HepG2 (cell line): ENCODE data around the gene MSANTD2. TPM values are rescaled to one million over a fixed set of nuclear protein-coding genes. Genes with fewer than 3 reads are reported as not detected.

Experiments used
- ATAC-seq: fragments of 200-7000 bp; cut with Tn5 transposase; 3 replicates; pipeline ENCODE4 v1.9.1; 2020; ENCODE audit warnings: mild to moderate bottlenecking, moderate library complexity
- BruUV-seq: library from RNA; stranded (reverse); fragments of 400-500 nt; replicated peaks from 2 replicates; lab custom pipeline; 2021; lab: Mats Ljungman, UMichigan
- CTCF ChIA-PET: fragments of 300-600 bp; formaldehyde crosslinking; extraction: SDS; loops from one replicate; lab custom pipeline; 2021; ENCODE audit warnings: low total read pairs, inconsistent platforms, low intra/inter-chr PET ratio; lab: Yijun Ruan, JAX
- POLR2A ChIA-PET: fragments of 350-600 bp; sonication (Branson Sonifier 250); formaldehyde crosslinking; loops from one replicate; lab custom pipeline; 2020; ENCODE audit warnings: antibody characterized with exemption, inconsistent platforms; lab: Yijun Ruan, JAX
- DNase-seq: peaks from one replicate; pipeline ENCODE4 v3.0.0-alpha.2; 2015; ENCODE audit warnings: low spot score
- FAIRE-seq: peaks from 3 replicates; lab custom pipeline; 2011; peaks lifted over from hg19 to GRCh38; lab: Jason Lieb, UNC
- H2AFZ ChIP-seq: one replicate; pipeline ENCODE4 v1.6.1; 2011; ENCODE audit warnings: low read length, inconsistent platforms
- H3K27ac ChIP-seq: fragments of 300-600 bp; 3 replicates; pipeline ENCODE4 v1.8.0; 2011; ENCODE audit warnings: mixed run types, mild to moderate bottlenecking, mixed read lengths, low read length, inconsistent platforms; ENCODE audit not compliant: insufficient read depth; ENCODE audit errors: extremely low read length
- H3K27me3 ChIP-seq, 2 experiments: fragments of 200-600 bp in 1 of 2; 2 replicates in 1 of 2; 3 replicates in 1 of 2; pipeline versions ENCODE4 v1.6.0 to v1.8.0; 2011; ENCODE audit warnings: low read length in 2 of 2, mild to moderate bottlenecking in 2 of 2, moderate library complexity in 2 of 2, inconsistent platforms in 1 of 2; ENCODE audit not compliant: insufficient read depth in 2 of 2, control insufficient read depth in 1 of 2
- H3K36me3 ChIP-seq, 2 experiments: fragments of 200-600 bp in 1 of 2; replicated peaks in 1 of 2; 2 replicates in 1 of 2; 3 replicates in 1 of 2; pipeline versions ENCODE4 v1.5.1 to v1.8.0; 2011; ENCODE audit warnings: low read length in 2 of 2, inconsistent platforms in 1 of 2; ENCODE audit not compliant: insufficient read depth in 2 of 2, control insufficient read depth in 1 of 2
- H3K4me1 ChIP-seq: 2 replicates; pipeline ENCODE4 v1.5.1; 2012; ENCODE audit warnings: low read length, inconsistent platforms; ENCODE audit not compliant: insufficient read depth
- H3K4me2 ChIP-seq: 2 replicates; pipeline ENCODE4 v1.6.0; 2011; ENCODE audit warnings: low read depth, low read length, inconsistent platforms
- H3K4me3 ChIP-seq, 3 experiments: fragments of 200-600 bp in 1 of 3; sonication (generic), shearing (Covaris generic) in 1 of 3; replicated peaks in 1 of 3; 2 replicates each; pipeline ENCODE4 v1.5.1; 2011 to 2016; ENCODE audit warnings: low read length in 3 of 3, inconsistent platforms in 2 of 3, low read depth in 2 of 3, mild to moderate bottlenecking in 2 of 3, control low read depth in 1 of 3, mixed read lengths in 1 of 3; ENCODE audit not compliant: insufficient read depth in 1 of 3
- H3K79me2 ChIP-seq: one replicate; pipeline ENCODE4 v1.6.1; 2011; ENCODE audit warnings: low read length, inconsistent platforms; ENCODE audit not compliant: insufficient read depth
- H3K9ac ChIP-seq: 2 replicates; pipeline ENCODE4 v1.6.0; 2011; ENCODE audit warnings: mild to moderate bottlenecking, low read depth, low read length, inconsistent platforms; ENCODE audit not compliant: insufficient read depth
- H3K9me3 ChIP-seq: 2 replicates; pipeline ENCODE4 v1.5.1; 2012; ENCODE audit warnings: mild to moderate bottlenecking, low read length
- H4K20me1 ChIP-seq: 2 replicates; pipeline ENCODE4 v1.6.0; 2011; ENCODE audit warnings: inconsistent platforms, mild to moderate bottlenecking, low read length, moderate library complexity; ENCODE audit not compliant: insufficient read depth
- BHLHE40 ChIP-seq: IDR thresholded peaks from 2 replicates; pipeline ENCODE4 v1.6.1; 2011; ENCODE audit warnings: low read length, improper control_type of control experiment
- KMT2A ChIP-seq: sonication (generic); formaldehyde crosslinking; IDR thresholded peaks from 2 replicates; pipeline ENCODE4 v1.4.0; 2020; ENCODE audit warnings: missing genetic modification reagents
- LCORL ChIP-seq, 2 experiments: fragments of 450-650 bp in 1 of 2; sonication (generic) in 1 of 2; formaldehyde crosslinking in 1 of 2; IDR thresholded peaks; 2 replicates each; pipeline versions ENCODE4 v1.5.0 to v1.6.1; 2017 to 2020; ENCODE audit warnings: antibody characterized with exemption in 1 of 2, missing genetic modification reagents in 1 of 2
- PHB2 ChIP-seq: fragments of 450-650 bp; IDR thresholded peaks from 2 replicates; pipeline ENCODE4 v1.6.1; 2018; ENCODE audit not compliant: partially characterized antibody
- SAFB2 ChIP-seq: sonication (generic); formaldehyde crosslinking; IDR thresholded peaks from 2 replicates; pipeline ENCODE4 v1.5.1; 2020; ENCODE audit warnings: missing genetic modification reagents, low read depth, mild to moderate bottlenecking, borderline replicate concordance
- ZNF362 ChIP-seq: sonication (generic); formaldehyde crosslinking; IDR thresholded peaks from 2 replicates; pipeline ENCODE4 v1.4.0; 2020; ENCODE audit warnings: missing genetic modification reagents, mild to moderate bottlenecking, borderline replicate concordance
- ZNF407 ChIP-seq: sonication (generic); formaldehyde crosslinking; IDR thresholded peaks from one replicate; pipeline ENCODE4 v1.5.1; 2020; ENCODE audit warnings: mild to moderate bottlenecking, missing genetic modification reagents; ENCODE audit errors: not compliant biosample characterization
- ZNF567 ChIP-seq: sonication (generic); formaldehyde crosslinking; IDR thresholded peaks from 2 replicates; pipeline ENCODE4 v1.8.1; 2023; ENCODE audit warnings: mild to moderate bottlenecking, missing genetic modification reagents, borderline replicate concordance
- WGBS: methylation state at CpG from one replicate; pipeline ENCODE4 v1.1.6; 2017; ENCODE audit warnings: low lambda C conversion rate; 5-methylcytosine and 5-hydroxymethylcytosine counted together
- in situ Hi-C: cut with HindIII; loops from 2 replicates; pipeline ENCODE4 v1.10.0; 2017; ENCODE audit warnings: low pct_unique_long_range_greater_than_20kb; ENCODE audit not compliant: extremely low pct_ligation_motif_present
- intact Hi-C: fragments of 100-400 bp; cut with micrococcal nuclease; formaldehyde crosslinking; loops from one replicate; pipeline ENCODE4 v1.10.0; 2022; ENCODE audit not compliant: unreplicated experiment
- polyA plus RNA-seq, 8 experiments: library from polyadenylated mRNA; depleted of rRNA in 3 of 8; stranded (reverse) in 7 of 8; unstranded in 1 of 8; fragments of >200 nt; fragmentation: Illumina TruSeq in 4 of 8; extraction: Trizol in 4 of 8; gene quantifications; 2 replicates each; pipeline versions ENCODE4 v1.2.1 to v1.2.3, GENCODE V29; 2011 to 2016; ENCODE audit warnings: low read depth in 4 of 8, missing spikeins in 1 of 8, mixed read lengths in 1 of 8; ENCODE audit not compliant: insufficient read depth in 1 of 8
- total RNA-seq, 5 experiments: library from RNA; depleted of rRNA; stranded (reverse); fragments of >200 nt; fragmentation: Illumina TruSeq; extraction: Trizol; gene quantifications; 2 replicates each; pipeline ENCODE4 v1.2.3, GENCODE V29; 2016; ENCODE audit warnings: low read depth in 1 of 5
- TF ChIP-seq, protein P1 (sequence below): fragments of 450-650 bp; IDR thresholded peaks from 2 replicates; pipeline ENCODE4 v1.6.1; 2017
- TF ChIP-seq, protein P2 (sequence below): sonication (generic); formaldehyde crosslinking; IDR thresholded peaks from 2 replicates; pipeline ENCODE4 v1.4.0; 2020; ENCODE audit warnings: mild to moderate bottlenecking, missing genetic modification reagents

MSANTD2 gene
- total and polyA plus RNA-seq, 2 of the 13 experiments (the other 11 are each of a cell fraction or from before 2014, with no cell fraction given): 8.7 to 10.1 TPM

GRCh38 chr11:124749912-124750311, 50.3 kb downstream of the MSANTD2 start:
- CTCF ChIA-PET: no interaction called here
- POLR2A ChIA-PET: interaction anchor here (1.0 kb wide), 1 partner anchor 9 kb away, joined by 4 read pairs; no protein-coding TSS in a partner anchor
- TF ChIP-seq ZNF362 (no peak), PHB2 (no peak), LCORL (IDR thresholded peaks at IDR 0.05) (no peak), LCORL (CRISPR knock-in tag; IDR thresholded peaks at IDR 0.05) (no peak), ZNF567 (CRISPR knock-in tag) (no peak), KMT2A (CRISPR knock-in tag) (no peak), SAFB2 (no peak), ZNF407 (CRISPR knock-in tag) (no peak), BHLHE40 (no peak)
- TF ChIP-seq, protein P1, sequence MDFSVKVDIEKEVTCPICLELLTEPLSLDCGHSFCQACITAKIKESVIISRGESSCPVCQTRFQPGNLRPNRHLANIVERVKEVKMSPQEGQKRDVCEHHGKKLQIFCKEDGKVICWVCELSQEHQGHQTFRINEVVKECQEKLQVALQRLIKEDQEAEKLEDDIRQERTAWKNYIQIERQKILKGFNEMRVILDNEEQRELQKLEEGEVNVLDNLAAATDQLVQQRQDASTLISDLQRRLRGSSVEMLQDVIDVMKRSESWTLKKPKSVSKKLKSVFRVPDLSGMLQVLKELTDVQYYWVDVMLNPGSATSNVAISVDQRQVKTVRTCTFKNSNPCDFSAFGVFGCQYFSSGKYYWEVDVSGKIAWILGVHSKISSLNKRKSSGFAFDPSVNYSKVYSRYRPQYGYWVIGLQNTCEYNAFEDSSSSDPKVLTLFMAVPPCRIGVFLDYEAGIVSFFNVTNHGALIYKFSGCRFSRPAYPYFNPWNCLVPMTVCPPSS: no peak
- TF ChIP-seq, protein P2, sequence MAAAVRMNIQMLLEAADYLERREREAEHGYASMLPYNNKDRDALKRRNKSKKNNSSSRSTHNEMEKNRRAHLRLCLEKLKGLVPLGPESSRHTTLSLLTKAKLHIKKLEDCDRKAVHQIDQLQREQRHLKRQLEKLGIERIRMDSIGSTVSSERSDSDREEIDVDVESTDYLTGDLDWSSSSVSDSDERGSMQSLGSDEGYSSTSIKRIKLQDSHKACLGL (CRISPR knock-in tag): no peak
- TF ChIP-seq, all 625 proteins: peak for 0
- Histone ChIP-seq H3K9ac (no peak overlapping the region), H3K27ac (no peak overlapping the region), H3K36me3 (no peaks in the 10 kb centered on the region), H3K79me2 (no peaks in the 10 kb centered on the region), H3K27me3 (peaks cover 0 to 55% of the 10 kb centered on the region in 2 experiments; a peak in 4 of 5 replicates), H2AFZ (no peak overlapping the region), H3K4me1 (peaks cover 66% of the 10 kb centered on the region), H3K9me3 (no peaks in the 10 kb centered on the region), H3K4me3 (no peak overlapping the region), H4K20me1 (no peaks in the 10 kb centered on the region), H3K4me2 (no peak overlapping the region)
- ATAC-seq (no peak), FAIRE-seq (no peak), DNase-seq (no peak)
- no TSS peak for BruUV-seq
- intact Hi-C loops (loop anchor here (10.0 kb wide), 1 partner anchor 45 kb away; no protein-coding TSS in a partner anchor), in situ Hi-C loops (no loop called here)
- WGBS: 27% methylated on average over 1 of the region's 1 CpG
